Sigmoid colon (tissue), 7 donors: ENCODE measurements around the gene POU2AF2. TPM values are rescaled to one million over a fixed set of nuclear protein-coding genes. Genes with fewer than 3 reads are reported as not detected.

Experiments
- DNase-seq: peaks from one replicate; pipeline ENCODE4 v3.0.0-alpha.2; 2019
- H3K27ac ChIP-seq, 4 donors: fragments of 200-600 bp; sonication (generic); one replicate each; pipeline ENCODE4 v1.5.1; 2016 to 2019; ENCODE audit warnings: mild to moderate bottlenecking in 1 of 4
- H3K27me3 ChIP-seq, 3 donors: fragments of 200-600 bp; sonication (generic); one replicate each; pipeline ENCODE4 v1.5.1; 2019; ENCODE audit warnings: mild to moderate bottlenecking in 1 of 3
- H3K36me3 ChIP-seq, 4 donors: fragments of 200-600 bp; sonication (generic); one replicate each; pipeline ENCODE4 v1.5.1; 2016 to 2019
- H3K4me1 ChIP-seq, 4 donors: fragments of 200-600 bp; sonication (generic); one replicate each; pipeline ENCODE4 v1.5.1; 2017 to 2019
- H3K4me3 ChIP-seq, 4 donors: fragments of 200-600 bp; sonication (generic); one replicate each; pipeline ENCODE4 v1.5.1; 2017 to 2019; ENCODE audit warnings: mild to moderate bottlenecking in 2 of 4, moderate library complexity in 1 of 4
- H3K9me3 ChIP-seq, 4 donors: fragments of 200-600 bp in 3 of 4; sonication (generic) in 3 of 4; one replicate each; pipeline versions ENCODE4 v1.5.1 to v1.6.1; 2013 to 2019
- EP300 ChIP-seq, 4 donors: sonication (generic); formaldehyde crosslinking; IDR thresholded peaks; one replicate each; pipeline ENCODE4 v1.6.1; 2017; ENCODE audit warnings: antibody characterized with exemption in 4 of 4
- POLR2A ChIP-seq, 2 donors: fragments of 450-650 bp; IDR thresholded peaks; one replicate each; pipeline ENCODE4 v1.6.1; 2016; ENCODE audit warnings: antibody characterized with exemption in 2 of 2, mild to moderate bottlenecking in 2 of 2, moderate library complexity in 2 of 2
- POLR2AphosphoS5 ChIP-seq, 4 donors: sonication (generic); formaldehyde crosslinking; IDR thresholded peaks; one replicate each; pipeline ENCODE4 v1.6.1; 2017; ENCODE audit warnings: antibody characterized with exemption in 4 of 4
- WGBS, 2 donors: extraction: QIAGEN DNeasy Blood & Tissue Kit; methylation state at CpG; one replicate each; pipeline ENCODE4 v1.1.7; 2013; 5-methylcytosine and 5-hydroxymethylcytosine counted together
- intact Hi-C: fragments of 100-400 bp; cut with DNase I; formaldehyde crosslinking; loops from one replicate; pipeline ENCODE4 v1.15.1; 2023
- polyA plus RNA-seq, 3 donors: library from polyadenylated mRNA; stranded (reverse); fragments of 200-250 nt; gene quantifications; one replicate each; pipeline ENCODE4 v1.2.3, GENCODE V29; 2013
- total RNA-seq, 4 donors: library from RNA; depleted of rRNA; stranded (reverse); fragments of >200 nt; gene quantifications; one replicate each; pipeline ENCODE4 v1.1.0, GENCODE V29; 2016
- TF ChIP-seq, protein P1 (sequence below), 4 experiments: fragments of 450-650 bp in 3 of 4; fragments of 200-600 bp in 1 of 4; IDR thresholded peaks; one replicate each; pipeline ENCODE4 v1.5.1; 2016 to 2019; ENCODE audit warnings: antibody characterized with exemption in 4 of 4, mild to moderate bottlenecking in 3 of 4, moderate library complexity in 2 of 4
- donor health status: healthy with polysubstance abuse.
- donor health status: Bipolar disorder and iron deficiency.
- donor health status: healthy.

POU2AF2 gene
- total and polyA plus RNA-seq, 7 donors, result 1.5 to 2.5 (median 2.4) TPM; not detected in 4

DNA sequence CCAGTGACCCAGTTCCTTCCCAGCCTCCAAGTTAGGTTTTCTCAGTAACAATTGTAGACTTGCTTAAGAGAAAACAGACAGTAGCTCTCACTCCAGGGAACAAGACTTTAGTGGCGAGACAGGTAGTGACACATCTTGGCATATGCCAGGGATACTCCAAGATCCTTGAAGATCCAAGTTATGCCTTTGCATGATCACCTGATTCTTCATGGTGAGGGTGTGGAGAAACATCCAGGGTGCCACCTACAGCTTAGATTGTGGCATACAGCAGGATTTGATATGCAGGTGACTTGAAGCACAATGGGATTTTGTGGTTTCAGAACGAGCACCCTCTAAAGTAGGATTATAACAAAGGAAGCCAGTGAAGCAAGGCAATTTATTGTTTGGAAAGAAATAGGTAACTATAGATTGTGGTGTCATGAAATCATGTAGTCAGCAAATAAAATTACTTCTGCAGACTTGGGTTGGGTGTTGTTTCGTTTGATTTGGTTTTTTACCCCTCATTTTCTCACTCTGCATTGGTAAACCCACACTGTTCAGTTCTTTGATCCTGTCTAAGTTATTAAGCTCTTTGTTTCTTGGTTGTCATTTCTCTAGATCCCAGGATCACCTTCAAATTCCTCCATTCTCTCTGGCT is 62.1 kb downstream of the POU2AF2 start:
- Histone ChIP-seq H3K36me3 (peaks cover 0 to 4% (median 0%) of the 10 kb centered on the region in 4 donors), H3K27me3 (no peaks in the 10 kb centered on the region), H3K4me1 (peaks cover 0 to 17% (median 8%) of the 10 kb centered on the region in 4 donors), H3K27ac (no peak overlapping the region), H3K4me3 (no peak overlapping the region), H3K9me3 (no peaks in the 10 kb centered on the region)
- no peak for DNase-seq
- WGBS, 2 donors, result 40 to 69% methylated on average over 3 of the region's 3 CpGs
- no peak for TF ChIP-seq POLR2A (IDR thresholded peaks at IDR 0.05)
- no peak for TF ChIP-seq POLR2AphosphoS5 (IDR thresholded peaks at IDR 0.05)
- TF ChIP-seq EP300 (IDR thresholded peaks at IDR 0.05), result no peak
- TF ChIP-seq, protein P1, sequence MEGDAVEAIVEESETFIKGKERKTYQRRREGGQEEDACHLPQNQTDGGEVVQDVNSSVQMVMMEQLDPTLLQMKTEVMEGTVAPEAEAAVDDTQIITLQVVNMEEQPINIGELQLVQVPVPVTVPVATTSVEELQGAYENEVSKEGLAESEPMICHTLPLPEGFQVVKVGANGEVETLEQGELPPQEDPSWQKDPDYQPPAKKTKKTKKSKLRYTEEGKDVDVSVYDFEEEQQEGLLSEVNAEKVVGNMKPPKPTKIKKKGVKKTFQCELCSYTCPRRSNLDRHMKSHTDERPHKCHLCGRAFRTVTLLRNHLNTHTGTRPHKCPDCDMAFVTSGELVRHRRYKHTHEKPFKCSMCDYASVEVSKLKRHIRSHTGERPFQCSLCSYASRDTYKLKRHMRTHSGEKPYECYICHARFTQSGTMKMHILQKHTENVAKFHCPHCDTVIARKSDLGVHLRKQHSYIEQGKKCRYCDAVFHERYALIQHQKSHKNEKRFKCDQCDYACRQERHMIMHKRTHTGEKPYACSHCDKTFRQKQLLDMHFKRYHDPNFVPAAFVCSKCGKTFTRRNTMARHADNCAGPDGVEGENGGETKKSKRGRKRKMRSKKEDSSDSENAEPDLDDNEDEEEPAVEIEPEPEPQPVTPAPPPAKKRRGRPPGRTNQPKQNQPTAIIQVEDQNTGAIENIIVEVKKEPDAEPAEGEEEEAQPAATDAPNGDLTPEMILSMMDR (IDR thresholded peaks at IDR 0.05), result no peak
- intact Hi-C loops, result no loop called here

DNA sequence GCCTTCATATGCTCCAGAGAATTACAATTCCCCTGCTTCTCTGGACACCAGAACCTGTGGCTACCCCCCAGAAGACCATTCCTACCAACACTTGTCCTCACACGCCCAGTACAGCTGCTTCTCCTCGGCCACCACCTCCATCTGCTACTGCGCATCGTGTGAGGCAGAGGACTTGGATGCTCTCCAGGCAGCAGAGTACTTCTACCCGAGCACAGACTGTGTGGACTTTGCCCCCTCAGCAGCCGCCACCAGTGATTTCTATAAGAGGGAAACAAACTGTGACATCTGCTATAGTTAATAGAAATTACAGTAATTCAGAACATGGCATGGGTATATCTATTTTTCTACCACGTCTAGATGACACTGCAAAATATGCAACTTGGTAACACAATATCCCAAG is 62.6 kb downstream of the POU2AF2 start:
- intact Hi-C loops, result no loop called here
- no peak overlapping the region for H3K27ac ChIP-seq
- no peaks in the 10 kb centered on the region for H3K27me3 ChIP-seq
- H3K4me3 ChIP-seq, result no peak overlapping the region
- H3K4me1 ChIP-seq, result peaks cover 0 to 11% (median 3%) of the 10 kb centered on the region in 4 donors
- peaks cover 0 to 4% (median 0%) of the 10 kb centered on the region in 4 donors for H3K36me3 ChIP-seq
- H3K9me3 ChIP-seq, result no peaks in the 10 kb centered on the region
- DNase-seq, result no peak
- no peak for TF ChIP-seq POLR2AphosphoS5 (IDR thresholded peaks at IDR 0.05)
- no peak for TF ChIP-seq EP300 (IDR thresholded peaks at IDR 0.05)
- TF ChIP-seq POLR2A (IDR thresholded peaks at IDR 0.05), result no peak
- TF ChIP-seq, protein P1 (IDR thresholded peaks at IDR 0.05), result no peak
- WGBS, 2 donors, result 13 to 62% methylated on average over 7 of the region's 7 CpGs

DNA sequence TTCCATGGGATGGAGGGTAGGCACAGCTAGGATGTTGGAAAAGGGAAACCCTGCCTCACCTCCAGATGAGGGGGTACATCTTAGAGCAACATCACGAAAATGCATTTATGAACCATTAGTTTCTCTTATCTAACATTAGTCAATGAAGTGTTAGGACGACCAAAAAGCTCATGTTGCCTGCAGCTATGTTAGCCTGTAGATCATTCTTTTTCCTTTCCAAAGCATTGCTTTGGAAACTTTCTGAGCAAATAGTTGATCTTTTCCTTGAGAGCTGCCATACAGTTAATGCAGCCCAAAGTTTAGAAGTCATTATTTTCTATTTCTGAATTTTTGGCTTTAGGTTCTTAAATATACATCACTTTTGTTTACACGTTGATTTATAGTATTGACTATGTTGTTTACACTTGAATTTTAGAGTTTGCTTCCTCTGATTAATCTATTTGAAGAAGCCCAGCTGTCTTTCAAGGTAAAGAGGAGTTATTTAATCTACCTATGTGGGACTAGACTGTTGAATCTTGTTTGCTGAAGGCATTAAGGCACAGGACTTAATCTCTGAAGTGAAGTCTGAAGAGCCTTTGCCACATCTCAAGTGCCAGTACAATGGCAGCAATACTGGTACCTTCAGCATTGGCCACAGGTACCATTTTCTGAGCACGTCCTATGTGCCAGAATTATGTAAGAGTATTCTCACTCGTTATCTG is 63.8 kb downstream of the POU2AF2 start:
- Histone ChIP-seq H3K9me3 (no peaks in the 10 kb centered on the region), H3K36me3 (peaks cover 0 to 4% (median 0%) of the 10 kb centered on the region in 4 donors), H3K4me1 (peaks cover 0 to 2% (median 0%) of the 10 kb centered on the region in 4 donors), H3K27me3 (no peaks in the 10 kb centered on the region), H3K4me3 (no peak overlapping the region), H3K27ac (no peak overlapping the region)
- no peak for DNase-seq
- intact Hi-C loops, result no loop called here
- WGBS, 2 donors, result 68 to 79% methylated on average over 5 of the region's 5 CpGs
- no peak for TF ChIP-seq POLR2AphosphoS5 (IDR thresholded peaks at IDR 0.05)
- TF ChIP-seq, protein P1 (IDR thresholded peaks at IDR 0.05), result no peak
- TF ChIP-seq EP300 (IDR thresholded peaks at IDR 0.05), result no peak

GRCh38 chr11:111310088-111310487 is 64.6 kb downstream of the POU2AF2 start:
- Histone ChIP-seq H3K27ac (no peak overlapping the region), H3K4me3 (no peak overlapping the region), H3K9me3 (no peaks in the 10 kb centered on the region), H3K36me3 (peaks cover 0 to 4% (median 0%) of the 10 kb centered on the region in 4 donors), H3K27me3 (no peaks in the 10 kb centered on the region), H3K4me1 (peaks cover 0 to 2% (median 0%) of the 10 kb centered on the region in 4 donors)
- DNase-seq, result no peak
- intact Hi-C loops, result no loop called here
- TF ChIP-seq POLR2A (IDR thresholded peaks at IDR 0.05), result no peak
- TF ChIP-seq EP300 (IDR thresholded peaks at IDR 0.05), result no peak
- no peak for TF ChIP-seq POLR2AphosphoS5 (IDR thresholded peaks at IDR 0.05)
- TF ChIP-seq, protein P1 (IDR thresholded peaks at IDR 0.05), result no peak
- 12 to 47% methylated on average over 3 of the region's 3 CpGs for whole genome bisulfite sequencing, 2 donors
